HL-60 (cell line): ENCODE data around the gene DUSP19.

Experiments used
- DNase-seq, 2 experiments: peaks; one replicate each; pipeline ENCODE4 v3.0.0-alpha.2; 2010 to 2020; ENCODE audit warnings: low read depth in 1 of 2, low spot score in 1 of 2
- H3K27ac ChIP-seq: fragments of 250-450 bp; sonication (Bioruptor Pico); replicated peaks from 2 replicates; pipeline ENCODE4 v1.5.1; 2020; ENCODE audit warnings: mild to moderate bottlenecking, moderate library complexity
- H3K27me3 ChIP-seq: fragments of 250-450 bp; sonication (Bioruptor Pico); 2 replicates; pipeline ENCODE4 v1.5.1; 2021; ENCODE audit warnings: mild to moderate bottlenecking, moderate library complexity; ENCODE audit not compliant: insufficient read depth, poor library complexity, severe bottlenecking
- H3K4me3 ChIP-seq: replicated peaks from 2 replicates; pipeline ENCODE4 v1.5.1; 2011; ENCODE audit warnings: mild to moderate bottlenecking, control low read depth, low read length; ENCODE audit not compliant: insufficient read depth
- GABPA ChIP-seq: IDR thresholded peaks from 2 replicates; pipeline ENCODE4 v1.6.1; 2012; ENCODE audit warnings: low read depth
- POLR2AphosphoS5 ChIP-seq: IDR thresholded peaks from 2 replicates; pipeline ENCODE4 v1.6.1; 2012; ENCODE audit warnings: low read depth
- SPI1 ChIP-seq: IDR thresholded peaks from 2 replicates; pipeline ENCODE4 v1.6.1; 2012; ENCODE audit warnings: low read depth, mild to moderate bottlenecking, borderline replicate concordance
- TF ChIP-seq, protein P1 (sequence below): IDR thresholded peaks from one replicate; pipeline ENCODE4 v1.5.1; 2011; ENCODE audit warnings: low read length, control low read depth, inconsistent platforms; ENCODE audit not compliant: insufficient read depth
- TF ChIP-seq, protein P2 (sequence below): IDR thresholded peaks from 2 replicates; pipeline ENCODE4 v1.6.1; 2012; ENCODE audit warnings: low read depth; ENCODE audit not compliant: insufficient replicate concordance

The DUSP19 gene

GRCh38 chr2:183149489-183149888 lies 70.9 kb downstream of the DUSP19 start:
- Histone ChIP-seq H3K4me3 (no peak overlapping the region), H3K27me3 (no peaks in the 10 kb centered on the region), H3K27ac (no peak overlapping the region)
- TF ChIP-seq GABPA, result no peak
- TF ChIP-seq, protein P1, sequence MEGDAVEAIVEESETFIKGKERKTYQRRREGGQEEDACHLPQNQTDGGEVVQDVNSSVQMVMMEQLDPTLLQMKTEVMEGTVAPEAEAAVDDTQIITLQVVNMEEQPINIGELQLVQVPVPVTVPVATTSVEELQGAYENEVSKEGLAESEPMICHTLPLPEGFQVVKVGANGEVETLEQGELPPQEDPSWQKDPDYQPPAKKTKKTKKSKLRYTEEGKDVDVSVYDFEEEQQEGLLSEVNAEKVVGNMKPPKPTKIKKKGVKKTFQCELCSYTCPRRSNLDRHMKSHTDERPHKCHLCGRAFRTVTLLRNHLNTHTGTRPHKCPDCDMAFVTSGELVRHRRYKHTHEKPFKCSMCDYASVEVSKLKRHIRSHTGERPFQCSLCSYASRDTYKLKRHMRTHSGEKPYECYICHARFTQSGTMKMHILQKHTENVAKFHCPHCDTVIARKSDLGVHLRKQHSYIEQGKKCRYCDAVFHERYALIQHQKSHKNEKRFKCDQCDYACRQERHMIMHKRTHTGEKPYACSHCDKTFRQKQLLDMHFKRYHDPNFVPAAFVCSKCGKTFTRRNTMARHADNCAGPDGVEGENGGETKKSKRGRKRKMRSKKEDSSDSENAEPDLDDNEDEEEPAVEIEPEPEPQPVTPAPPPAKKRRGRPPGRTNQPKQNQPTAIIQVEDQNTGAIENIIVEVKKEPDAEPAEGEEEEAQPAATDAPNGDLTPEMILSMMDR, result no peak
- no peak for TF ChIP-seq POLR2AphosphoS5
- TF ChIP-seq SPI1, result no peak
- TF ChIP-seq, protein P2, sequence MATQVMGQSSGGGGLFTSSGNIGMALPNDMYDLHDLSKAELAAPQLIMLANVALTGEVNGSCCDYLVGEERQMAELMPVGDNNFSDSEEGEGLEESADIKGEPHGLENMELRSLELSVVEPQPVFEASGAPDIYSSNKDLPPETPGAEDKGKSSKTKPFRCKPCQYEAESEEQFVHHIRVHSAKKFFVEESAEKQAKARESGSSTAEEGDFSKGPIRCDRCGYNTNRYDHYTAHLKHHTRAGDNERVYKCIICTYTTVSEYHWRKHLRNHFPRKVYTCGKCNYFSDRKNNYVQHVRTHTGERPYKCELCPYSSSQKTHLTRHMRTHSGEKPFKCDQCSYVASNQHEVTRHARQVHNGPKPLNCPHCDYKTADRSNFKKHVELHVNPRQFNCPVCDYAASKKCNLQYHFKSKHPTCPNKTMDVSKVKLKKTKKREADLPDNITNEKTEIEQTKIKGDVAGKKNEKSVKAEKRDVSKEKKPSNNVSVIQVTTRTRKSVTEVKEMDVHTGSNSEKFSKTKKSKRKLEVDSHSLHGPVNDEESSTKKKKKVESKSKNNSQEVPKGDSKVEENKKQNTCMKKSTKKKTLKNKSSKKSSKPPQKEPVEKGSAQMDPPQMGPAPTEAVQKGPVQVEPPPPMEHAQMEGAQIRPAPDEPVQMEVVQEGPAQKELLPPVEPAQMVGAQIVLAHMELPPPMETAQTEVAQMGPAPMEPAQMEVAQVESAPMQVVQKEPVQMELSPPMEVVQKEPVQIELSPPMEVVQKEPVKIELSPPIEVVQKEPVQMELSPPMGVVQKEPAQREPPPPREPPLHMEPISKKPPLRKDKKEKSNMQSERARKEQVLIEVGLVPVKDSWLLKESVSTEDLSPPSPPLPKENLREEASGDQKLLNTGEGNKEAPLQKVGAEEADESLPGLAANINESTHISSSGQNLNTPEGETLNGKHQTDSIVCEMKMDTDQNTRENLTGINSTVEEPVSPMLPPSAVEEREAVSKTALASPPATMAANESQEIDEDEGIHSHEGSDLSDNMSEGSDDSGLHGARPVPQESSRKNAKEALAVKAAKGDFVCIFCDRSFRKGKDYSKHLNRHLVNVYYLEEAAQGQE, result no peak
- no peak for DNase-seq
